G401 (cell line): ENCODE results near the gene CUL1. TPM values are rescaled to one million over a fixed set of nuclear protein-coding genes. Genes with fewer than 3 reads are reported as not detected.

ENCODE experiments used
- DNase-seq: peaks from one replicate; pipeline ENCODE4 v3.0.0-alpha.2; 2015; ENCODE audit warnings: low spot score
- in situ Hi-C: cut with HindIII; loops from 2 replicates; pipeline ENCODE4 v1.10.0; 2016; ENCODE audit warnings: low sequenced_read_pairs, mixed read lengths
- total RNA-seq: library from RNA; depleted of rRNA; stranded (reverse); fragments of >200 nt; shearing (Covaris generic); gene quantifications from 2 replicates; pipeline ENCODE4 v1.2.3, GENCODE V29; 2014; rRNA removed

CUL1 gene
- total RNA-seq, 1 experiment from 2014 or later: 84.5 TPM

- in situ Hi-C loops: no loop called here
- no peak for DNase-seq
Observed at GRCh38 chr7:148828965-148829364, 130.3 kb downstream of the CUL1 start.

DNA sequence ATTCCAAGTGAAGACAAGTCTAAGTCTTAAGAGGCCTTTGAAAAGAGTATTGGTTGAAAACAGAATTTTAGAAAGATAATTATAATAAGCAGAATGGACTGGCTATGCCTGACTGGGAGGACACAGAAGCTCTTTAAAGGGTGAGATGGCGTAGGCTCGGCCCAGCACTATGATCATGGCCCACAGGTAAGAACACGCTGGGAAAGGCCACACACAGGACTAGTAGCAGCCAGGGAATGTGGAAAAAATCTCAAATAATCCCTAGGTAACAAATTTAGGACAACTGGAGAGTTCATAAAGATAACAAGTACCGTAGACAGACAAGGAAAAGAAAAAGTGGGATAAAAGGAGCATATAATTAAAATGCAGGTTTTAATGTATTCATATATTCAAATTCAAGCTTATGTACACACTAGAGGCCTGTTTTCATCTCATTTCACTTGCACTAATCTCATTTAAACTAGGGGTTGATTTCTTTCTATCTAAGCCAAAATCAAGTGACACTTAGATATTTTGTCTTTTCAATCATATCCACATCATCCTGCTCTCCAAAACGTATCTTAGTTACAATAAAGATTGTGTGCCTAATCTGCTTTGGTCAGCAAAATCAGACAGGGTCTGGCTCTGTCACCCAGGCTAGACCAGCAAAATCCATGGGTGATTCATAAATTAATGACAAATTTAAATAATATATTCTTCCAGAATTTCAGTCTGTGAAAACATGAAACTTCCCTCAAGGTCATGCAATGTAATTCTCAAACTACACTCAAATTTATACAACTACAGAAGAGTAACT is 132.4 kb downstream of the CUL1 start:
- DNase-seq: no peak
- in situ Hi-C loops: no loop called here

- DNase-seq: no peak
- in situ Hi-C loops: no loop called here
Observed at GRCh38 chr7:148831782-148832181, 133.1 kb downstream of the CUL1 start.

DNA sequence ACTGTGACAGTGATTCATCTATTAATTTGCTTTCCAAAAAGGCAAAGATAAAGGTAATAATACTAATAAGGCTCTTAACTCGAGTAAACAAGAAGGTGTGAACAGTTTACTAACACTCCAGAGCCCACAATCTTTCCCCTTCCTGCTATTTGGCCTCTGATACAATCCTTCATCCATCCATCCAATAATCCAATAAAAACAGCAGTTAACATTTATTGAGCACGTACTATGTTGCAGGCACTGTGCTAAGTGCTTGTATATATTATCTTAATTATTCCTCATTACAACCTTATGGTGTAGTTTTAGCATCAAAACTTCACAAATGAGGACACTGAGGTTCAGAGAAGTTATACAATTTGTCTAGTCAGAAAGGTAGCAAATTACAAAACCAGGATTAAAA is 135.9 kb downstream of the CUL1 start:
- DNase-seq: no peak
- in situ Hi-C loops: no loop called here

DNA sequence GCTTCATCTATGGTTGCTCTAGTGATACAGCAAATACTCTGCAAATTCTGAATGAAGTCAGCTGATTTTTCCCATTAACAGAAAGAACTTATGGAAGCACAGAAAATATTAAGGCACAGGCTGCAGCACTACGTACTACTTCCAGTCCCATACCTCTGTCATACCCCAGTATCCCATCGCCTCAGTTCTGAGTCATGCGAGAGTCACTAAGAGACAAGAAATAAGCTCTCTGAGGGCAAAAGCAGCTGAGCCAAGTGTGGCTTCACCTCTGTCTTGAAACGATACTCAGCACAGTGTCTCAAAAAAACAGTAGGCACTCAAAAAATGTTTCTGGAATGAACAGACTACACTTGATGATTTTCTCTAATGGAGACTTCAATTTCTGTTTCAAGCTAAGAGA is 137.2 kb downstream of the CUL1 start:
- in situ Hi-C loops: no loop called here
- no peak for DNase-seq

DNA sequence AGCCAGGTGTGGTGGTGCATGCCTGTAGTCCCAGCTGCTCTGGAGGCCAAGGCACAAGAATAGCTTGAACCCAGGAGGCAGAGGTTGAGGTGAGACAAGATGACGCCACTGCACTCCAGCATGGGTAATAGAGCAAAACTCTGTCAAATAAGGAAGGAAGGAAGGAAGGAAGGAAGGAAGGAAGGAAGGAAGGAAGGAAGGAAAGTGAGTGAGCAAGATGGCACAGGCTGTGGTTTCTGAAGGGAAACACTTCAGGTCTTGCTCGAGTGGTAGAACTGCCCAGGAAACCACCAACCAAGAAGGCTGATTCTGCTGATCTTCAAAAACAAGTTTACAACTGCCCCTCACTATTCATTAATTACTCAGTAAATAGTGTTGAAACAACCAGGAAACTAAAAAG is 140.2 kb downstream of the CUL1 start:
- in situ Hi-C loops: no loop called here
- DNase-seq: no peak

DNA sequence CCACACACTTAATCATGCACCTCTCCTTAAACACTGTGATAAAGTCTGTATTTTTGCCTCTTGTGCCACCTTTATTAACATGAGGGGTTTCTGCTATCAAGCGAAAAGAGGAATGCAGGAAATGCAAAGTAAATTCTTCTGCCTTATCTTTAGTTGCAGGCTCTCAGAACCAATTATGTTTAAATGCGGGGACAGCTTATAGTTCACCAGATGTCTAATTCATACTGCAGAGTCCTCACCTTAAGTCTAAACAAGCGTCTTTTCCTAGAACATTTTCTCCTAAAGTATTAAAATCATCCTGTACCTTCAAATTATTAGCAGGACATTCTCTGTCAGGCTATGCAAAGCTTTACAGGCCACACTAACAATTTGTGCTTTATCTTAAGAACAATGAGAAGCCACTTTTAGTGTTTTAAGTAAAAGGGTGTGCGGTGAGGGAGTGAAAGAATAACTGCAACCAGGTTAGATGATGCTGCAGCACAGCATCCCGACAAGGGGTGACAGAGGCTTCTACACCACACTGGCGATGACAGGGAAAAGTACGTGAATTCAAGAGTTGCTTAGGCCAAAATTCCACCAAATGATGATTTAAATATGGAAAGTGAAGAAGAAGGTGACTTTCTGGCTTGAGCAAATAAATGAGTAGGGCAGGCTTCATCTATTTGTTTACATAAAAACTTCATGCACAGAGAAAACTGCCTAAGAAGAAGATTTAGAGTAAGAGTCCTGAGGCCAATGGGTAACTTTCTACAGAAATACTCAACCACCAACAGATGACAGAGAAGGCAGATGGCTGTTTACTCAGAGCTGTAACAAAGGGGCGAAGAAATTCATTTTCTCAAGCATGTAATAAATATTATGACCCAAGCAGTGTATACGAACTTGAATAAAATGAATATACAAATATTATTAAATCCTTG is 149.4 kb downstream of the CUL1 start:
- in situ Hi-C loops: no loop called here
- DNase-seq: no peak

GRCh38 chr7:148849393-148850098 is 150.8 kb downstream of the CUL1 start:
- in situ Hi-C loops: no loop called here
- no peak for DNase-seq

DNA sequence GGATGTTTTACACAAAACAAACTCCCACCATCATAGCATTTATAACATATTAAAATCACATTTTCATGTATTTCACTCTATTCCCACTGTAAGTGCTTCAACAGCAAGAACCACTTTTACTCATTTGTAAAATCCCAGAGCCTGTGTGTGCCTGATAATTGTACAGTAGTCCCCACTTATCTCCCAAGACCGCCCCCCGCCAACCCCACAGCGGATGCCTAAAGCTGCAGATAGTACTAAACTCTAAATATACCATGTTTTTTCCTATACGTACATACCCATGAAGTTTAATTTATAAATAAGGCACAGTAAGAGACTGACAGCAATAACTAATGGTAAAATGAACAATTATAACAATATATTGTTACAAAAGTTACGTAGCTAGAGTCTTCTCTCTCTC is 151.9 kb downstream of the CUL1 start:
- in situ Hi-C loops: no loop called here
- DNase-seq: no peak

Other genes with a start within 250 kb of the CUL1 start
- not detected in 2 replicates for gene C7orf33, start 108.1 kb upstream of the CUL1 start, total RNA-seq
- 33.4 and 37.5 TPM in 2 replicates for gene EZH2, start 185.4 kb downstream of the CUL1 start, total RNA-seq